Stimulated activated CD8-positive, alpha-beta memory T cell treated with anti-CD3 and anti-CD28 coated beads, Interleukin-2, amount 100 ng/mL, for 1 hour (primary cell): ENCODE results near the gene CD7.

Experiments used
- DNase-seq, 2 donors: peaks; one replicate each; pipeline ENCODE4 v3.0.0-alpha.2; 2020; ENCODE audit warnings: low read depth in 2 of 2

The CD7 gene

DNA sequence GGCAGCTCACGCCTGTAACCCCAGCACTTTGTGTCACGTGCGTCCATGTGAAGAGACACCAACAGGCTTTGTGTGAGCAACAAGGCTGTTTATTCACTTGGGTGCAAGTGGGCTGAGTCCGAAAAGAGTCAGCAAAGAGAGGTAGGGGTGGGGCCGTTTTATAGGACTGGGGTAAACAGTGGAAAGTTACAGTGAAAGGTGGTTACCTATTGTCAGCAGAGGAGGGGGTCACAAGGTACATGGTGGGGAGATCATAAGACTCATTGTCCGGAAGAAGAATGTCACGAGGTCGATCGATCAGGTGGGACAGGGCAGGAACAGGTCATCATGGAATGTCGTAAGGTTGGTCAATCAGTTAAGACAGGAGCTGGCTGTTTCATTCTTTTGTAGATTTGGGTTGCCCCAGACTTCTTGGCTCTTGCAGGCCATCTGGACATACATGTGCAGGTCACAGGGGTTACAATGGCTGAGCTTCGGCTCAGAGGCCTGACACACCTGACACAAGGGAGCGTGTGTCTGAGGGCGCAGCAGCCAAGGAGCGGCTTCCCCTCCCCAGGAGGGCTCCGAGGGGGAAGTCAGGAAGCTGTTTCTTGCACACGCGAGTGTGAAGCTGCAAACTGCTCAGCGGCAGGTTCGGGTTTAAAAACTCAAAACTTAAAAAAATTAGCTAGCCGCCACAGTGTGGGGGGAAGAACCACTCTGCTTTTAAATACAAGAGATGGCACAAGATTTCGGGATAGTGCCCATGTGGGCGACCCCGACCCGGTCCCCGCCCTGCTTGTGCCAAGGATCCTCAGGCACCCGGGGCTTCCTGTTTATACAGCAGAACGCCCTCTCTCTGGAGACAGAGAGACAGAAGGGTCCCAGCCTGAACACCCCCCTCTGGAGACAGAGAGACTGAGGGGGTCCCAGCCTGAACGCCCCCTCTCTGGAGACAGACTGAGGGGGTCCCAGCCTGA lies 29.2 kb upstream of the CD7 start:
- DNase-seq: no peak

DNA sequence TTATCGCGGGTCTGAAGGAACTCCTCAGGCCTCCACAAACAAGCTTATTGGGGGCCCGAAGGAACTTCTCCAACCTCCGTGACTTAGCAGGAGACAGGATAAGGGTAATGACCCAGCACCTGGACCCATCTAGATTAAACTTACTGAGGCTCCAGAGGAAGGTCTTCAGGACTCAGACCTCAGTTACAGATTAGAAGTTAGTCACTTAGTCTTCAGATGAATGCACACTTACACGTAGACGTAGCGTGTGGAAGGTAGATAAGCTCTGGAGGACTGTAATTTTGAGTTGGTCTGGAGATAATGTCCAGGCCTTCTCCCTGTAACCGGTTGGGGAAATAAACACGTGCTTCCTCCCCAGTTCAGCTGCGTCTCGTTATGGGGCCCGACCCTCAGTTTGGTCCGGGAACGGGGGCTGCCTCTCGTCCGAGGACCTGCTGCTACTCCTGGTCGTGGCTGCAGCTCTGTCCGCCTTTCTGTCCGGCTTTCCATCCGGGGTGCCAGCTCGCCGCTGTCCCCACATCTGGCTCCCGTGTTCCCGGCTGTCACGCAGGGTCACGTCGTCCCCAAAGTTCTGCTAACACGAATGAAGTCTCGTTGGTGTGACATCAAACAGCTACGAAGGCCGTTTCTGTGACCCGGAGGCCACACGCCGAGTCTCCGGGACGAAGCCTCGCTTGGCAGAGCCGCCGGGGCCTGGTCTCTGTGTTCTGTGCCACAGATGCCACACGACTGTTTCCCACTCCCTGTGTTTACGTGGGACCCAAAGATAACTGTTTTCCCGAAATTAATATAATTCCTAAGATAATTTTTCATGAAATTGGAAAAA lies 28.0 kb upstream of the CD7 start:
- no peak for DNase-seq

DNA sequence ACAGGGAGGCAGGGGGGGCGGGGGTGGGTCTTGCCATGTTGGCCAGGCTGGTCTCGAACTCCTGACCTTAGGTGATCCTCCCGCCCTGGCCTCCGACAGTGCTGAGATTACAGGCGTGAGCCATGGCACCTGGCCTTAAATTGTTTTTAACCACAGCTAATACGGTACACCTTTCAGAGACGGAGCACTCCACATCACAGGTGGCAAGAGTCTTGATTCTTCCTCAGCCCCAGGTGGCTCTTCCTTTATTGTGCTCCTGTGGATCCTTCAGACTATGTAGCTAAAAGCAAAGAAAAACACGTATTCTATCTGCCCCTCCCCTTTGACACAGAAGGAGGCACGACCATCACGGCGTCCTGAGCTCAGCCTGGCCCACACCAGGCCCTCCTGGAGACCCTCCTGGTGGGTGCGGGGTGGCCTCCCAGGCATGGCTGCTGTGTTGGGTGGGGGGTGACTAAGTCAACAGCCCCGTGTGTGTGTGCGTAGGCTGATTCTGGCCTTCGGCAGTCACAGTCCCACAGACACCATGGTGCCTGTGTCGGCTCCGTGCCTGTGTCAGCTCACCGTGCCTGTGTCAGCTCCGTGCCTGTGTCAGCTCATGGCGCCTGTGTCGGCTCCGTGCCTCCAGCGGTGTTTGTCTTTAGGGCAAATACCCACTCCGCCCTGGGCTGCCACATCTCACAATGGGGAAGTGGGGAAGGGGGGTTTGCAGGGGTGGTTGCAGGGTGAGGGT lies 26.9 kb upstream of the CD7 start:
- DNase-seq: no peak

DNA sequence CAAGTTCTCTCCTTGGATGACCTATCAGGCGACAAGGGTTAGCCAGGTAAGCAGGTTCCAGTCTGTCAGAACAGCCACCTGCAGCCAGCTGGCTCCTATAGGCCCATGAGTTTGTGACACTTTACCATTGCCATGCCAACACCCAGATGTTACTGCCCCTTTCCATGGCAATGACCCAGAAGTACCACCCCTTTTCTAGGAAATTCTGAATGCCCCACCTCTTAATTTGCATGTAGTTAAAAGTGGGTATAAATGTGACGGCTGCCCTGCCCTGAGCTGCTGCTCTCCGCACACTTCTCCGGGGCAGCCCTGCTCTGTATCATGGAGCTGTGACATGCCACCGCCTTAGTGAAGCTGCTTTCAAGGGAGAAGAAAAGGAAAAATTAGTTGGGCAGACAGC lies 26.2 kb upstream of the CD7 start:
- no peak for DNase-seq

DNA sequence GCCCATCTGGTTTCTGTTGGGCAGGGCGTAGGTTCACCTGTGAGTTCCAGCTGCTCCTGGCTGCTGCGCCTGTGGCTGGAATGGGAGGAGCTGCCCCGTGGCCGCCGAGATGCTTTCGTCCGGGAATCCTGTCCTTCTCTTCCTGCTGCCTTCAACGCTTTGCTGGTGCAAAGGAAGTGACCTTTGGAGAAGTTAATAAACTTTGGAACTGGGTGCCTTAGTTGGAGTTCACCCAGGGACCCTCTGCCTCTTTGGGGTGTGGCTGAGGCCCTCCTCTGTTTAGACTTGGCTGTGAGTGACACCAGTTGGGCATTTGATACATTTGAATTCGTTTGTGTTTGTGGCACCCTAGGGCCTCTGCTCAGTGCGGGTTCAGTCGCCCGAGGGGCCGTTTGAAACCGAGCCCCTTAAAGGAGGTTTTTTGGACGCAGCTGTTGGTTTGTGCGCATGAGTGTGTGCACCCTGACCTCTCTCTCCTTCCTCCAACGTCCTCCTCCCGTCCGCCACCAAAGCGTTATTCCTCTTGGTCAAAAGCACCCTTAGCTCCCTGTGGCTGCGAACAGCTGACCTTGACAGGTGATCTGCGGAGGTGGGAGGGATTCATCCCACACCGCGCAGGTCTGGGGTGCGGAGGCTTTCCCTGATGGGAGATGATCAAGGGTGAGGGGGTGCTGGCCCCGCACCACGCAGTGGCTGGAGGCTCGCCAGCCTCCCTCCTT lies 25.1 kb upstream of the CD7 start:
- no peak for DNase-seq

DNA sequence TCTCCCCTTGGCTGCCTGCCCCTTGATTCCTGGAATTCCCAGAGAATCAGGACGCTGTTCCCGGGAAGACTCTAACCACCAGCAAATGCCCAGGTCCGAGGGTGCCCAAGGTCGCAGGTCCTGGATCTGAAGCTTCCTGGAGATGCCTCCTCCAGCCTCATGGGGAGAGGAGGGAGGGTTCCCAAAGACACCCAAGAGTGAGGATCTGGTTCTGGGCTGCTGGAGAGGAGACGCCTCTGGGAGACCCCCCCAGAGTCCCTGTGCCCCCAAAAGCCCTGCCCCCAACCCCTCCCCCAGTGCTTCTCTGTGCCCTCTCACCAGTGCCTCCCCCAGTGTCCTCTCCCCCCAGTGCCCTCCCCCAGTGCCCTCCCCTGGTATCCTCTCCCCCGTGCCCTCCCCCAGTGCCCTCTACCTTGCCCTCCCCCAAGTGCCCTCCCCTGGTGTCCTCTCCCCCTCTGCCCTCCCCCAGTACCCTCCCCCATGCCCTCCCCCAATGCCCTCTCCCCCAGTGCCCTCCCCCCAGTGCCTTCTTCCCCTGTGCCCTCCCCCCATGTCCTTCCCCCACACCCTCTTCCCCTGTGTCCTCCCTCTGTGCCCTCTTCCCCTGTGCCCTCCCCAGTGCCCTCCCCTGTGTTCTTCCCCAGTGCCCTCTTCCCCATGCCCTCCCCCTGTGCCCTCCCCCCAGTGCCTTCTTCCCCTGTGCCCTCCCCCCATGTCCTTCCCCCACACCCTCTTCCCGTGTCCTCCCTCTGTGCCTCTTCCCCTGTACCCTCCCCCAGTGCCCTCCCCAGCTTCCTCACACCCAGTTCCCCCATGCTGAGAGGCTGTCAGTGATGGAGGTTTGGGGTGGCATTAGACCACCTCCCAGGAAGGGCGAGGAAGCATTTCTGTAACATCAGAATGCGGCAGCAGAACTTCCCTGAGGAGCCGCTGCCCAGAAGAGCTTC lies 22.5 kb upstream of the CD7 start:
- DNase-seq: no peak

DNA sequence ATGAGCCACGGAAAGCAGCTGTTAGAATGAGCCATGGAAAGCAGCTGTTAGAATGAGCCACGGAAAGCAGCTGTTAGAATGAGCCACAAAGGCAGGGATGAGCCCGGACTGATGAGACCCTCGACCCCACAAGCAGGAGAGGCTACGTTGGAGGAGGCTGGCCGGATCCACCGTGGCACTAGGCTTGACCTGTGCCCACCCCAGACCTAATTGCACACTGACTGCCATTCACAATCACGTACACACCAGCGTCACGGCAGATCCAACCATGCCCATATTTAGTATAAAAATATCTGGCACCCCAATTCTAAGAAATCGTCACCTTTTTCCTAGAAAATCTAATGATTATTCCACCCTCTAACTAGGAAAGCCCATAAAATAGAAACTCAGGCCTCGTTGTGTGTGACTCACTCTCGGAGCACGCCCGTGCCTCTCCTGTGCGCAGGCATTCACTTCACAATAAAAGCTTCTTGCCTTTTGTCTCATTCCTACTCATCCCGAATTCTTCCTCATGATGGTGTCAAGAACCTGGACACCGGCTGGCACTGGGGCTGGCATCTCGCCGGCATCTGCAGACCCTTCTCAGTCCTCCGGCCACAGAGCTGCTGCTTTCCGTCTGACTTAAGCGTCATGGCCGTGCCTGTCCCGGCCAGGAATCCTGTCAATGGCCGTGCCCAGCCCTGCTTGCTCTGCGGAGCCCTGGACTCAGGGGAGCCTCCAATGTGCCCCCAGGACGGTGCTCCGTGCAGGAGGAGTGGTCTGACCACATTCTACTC lies 21.6 kb upstream of the CD7 start:
- DNase-seq: no peak

DNA sequence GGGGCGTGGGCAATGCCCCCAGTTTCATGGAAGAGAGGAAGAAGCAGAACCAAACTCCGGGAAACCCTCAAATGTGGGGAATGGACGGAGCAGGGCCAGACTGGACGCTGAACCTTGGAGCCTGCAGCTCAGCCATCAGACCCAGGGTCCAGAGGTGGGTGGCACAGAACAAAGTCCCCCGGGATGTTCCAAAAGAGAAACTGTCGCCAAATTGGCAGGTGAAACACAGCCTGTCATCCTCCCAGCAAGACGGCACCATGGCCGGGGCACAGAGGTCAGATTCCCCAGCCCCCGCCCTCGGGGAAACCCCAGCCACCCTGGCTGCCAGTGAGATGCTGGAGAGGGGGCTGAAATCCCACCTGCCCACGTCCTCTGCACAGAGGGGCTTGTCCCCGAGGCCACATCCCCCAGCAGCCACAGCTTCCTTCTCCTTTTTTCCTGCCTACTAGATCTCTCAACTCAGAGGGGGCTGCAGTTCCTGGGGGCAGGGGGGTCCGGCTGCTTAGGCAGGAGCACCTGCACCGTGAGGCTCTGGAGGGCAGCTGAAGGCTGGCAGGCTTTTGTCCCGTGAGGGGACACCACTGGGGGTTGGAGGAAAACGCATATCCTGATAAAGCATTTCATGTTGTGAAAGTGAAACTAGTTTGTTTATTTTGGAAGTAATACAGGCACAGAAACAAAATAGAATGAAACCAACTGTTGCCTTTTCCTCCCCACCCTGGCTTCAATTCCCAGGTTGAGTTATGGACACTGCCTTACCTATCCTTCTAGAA lies 17.4 kb upstream of the CD7 start:
- no peak for DNase-seq

DNA sequence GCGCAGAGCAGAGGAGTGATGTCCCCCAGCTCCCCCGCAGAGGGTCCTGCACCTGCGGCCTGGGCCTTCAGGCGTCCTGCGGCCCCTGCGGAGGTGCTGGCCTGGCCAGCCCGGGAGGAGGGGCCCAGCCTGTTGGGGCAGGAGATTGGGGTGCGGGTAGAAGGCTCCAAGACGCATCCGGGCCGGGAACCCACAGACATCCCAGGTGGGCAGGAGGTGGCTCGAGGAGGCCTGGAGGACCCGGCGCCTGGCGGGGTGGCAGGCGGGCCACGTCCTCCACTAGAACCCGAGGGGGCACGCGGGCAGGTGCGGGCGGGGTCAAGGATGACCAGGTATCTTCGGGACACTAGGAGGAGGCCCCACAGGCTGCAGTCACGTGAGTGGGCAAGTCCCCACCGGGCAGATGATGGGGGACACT lies 16.8 kb upstream of the CD7 start:
- DNase-seq: no peak

DNA sequence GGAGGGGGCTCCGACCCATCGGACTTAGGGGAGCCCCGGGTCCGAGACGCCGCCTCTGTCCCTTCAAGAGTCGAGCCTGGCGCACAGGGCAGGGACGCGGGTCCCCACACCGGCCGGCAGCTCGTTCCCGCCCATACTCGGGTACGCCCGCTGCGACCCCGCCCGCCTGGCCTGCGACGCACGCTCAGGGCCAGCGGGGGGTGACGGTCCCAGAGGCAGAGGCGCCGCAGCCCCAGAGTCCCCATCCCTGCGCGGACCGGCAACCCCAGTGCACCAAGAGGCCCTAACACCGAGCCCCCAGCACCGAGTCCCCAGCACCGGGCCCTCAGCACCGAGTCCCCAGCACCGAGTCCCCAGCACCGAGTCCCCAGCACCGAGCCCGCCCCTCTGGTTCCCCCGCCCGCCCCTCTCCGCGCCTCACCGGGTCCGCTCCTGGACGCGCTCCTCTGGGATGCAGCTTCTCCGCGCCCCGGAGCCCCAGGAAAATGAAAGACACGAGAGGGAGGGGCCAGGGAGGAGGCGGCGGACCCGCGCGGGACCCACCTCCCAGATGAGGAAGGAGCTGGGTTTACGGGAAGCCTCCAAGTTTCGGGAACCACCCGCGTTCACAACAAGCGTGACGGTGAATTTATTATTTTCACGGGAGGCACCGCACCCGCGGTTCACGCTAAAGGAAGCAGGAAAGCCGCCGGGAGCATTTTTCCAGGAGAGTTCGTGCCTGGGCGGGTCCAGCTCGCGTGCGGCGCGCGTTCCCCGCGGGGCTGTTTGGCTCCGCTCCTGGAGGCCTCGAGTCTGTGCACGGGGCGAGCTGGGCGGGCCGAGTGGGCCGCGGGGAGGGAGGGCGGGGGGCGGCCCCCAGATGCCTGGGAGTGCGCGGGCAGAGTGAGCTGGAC lies 16.1 kb upstream of the CD7 start, which contains the start of gene SECTM1:
SECTM1 (minus strand) TSS at position 488 of the 893 bp plus-strand sequence. CDS start 6,526 bp downstream, outside the sequence.
- DNase-seq: no peak

DNA sequence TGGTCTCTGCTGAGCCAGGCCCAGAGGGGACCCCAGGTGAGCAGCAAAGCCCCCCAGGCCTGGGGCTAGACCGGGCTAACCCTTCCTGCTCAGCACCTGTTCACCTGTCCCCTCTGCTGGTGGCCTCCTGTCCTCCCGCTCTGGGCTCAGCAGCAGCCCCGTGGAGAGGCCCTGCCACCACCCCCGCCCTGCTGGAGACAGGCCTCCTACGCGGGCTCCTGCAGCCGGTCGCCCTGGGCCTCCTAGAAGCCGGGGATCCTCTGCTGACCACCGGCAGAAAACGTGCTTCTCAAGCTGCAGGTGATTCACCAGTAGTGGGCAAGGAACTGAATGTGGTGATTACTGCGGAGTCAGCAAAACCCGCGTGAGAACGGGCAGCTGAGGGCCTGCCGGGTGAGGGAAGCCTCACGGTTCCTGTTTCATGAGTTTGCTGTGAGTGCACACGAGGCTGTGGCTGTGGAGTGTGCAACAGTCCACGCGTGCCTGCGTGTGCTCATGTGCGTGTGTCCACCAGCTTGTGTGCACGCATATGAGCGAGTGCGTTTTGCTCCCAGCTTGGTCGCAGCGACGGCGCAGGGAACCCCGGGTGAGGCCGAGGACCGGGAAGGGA lies 15.4 kb upstream of the CD7 start:
- DNase-seq: no peak

DNA sequence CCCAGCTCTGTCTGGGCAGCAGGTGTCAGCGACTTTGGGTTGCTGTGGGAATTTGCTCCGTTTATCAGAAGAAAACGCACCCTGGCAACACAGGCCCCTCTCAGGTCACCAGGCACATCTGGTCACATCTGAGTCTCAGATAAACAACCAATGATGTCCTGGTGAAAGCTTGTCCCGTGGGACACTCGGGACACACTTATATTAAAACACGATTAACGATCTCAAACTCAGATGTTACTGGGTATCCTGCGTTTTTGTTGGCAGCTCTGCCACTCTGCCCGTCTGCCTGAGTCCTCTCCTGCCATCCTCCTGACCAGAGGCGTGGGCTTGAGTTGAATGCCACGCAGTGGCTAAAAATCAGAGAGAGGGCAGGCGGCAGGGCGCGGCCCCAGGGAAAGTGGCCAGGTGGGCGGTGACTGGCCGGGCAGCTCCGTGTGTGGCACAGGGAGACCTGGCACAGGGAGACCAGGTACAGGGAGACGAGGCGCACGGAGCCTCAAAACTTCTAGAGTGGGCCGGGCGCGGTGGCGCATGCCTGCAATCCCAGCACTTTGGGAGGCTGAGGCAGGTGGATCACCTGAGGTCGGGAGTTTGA lies 14.0 kb upstream of the CD7 start:
- no peak for DNase-seq

DNA sequence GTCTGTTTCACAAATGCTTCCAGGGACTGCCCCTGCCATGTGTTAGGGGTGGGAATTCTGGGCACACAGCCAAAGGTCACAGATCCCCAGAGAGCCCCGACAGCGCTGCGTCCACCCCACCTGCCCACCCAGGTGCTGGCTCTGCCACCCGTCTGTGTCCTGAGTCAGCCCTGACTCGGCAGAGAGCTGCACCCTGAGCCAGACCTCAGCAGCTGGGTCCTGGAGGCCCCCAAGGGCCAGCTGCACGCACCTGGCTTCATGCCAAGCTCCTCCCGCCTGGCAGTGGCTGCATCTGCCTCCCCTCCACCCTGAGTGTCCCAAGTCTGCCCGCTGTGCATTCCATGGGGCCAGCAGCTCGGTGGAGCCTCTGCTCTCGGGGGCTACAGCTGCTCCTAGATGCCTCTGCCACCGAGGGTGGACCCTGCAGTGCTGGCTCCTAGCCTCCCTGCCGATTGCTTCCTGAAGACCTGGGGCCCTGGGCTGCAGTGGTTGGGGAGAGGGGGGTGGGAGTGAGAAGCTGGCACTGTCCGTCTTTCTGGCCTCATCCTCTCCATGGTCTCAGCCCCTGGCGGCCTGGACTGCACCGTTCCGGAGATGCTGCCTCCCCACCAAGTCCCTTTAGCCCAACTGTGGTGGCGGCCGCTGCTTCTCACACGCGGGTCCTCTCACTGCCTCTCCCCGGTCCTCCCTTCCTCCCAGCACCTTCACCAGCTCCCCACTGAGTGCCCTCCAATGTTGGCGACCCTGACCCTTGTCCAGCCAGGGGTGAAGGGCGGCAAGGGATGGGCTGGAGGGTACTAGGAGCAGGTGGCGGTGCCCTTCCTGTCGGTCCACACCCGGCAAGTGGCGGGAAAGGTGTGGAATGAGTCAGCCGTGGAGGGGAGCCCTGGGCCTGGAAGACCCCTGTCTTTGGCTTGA lies 13.2 kb upstream of the CD7 start:
- no peak for DNase-seq

DNA sequence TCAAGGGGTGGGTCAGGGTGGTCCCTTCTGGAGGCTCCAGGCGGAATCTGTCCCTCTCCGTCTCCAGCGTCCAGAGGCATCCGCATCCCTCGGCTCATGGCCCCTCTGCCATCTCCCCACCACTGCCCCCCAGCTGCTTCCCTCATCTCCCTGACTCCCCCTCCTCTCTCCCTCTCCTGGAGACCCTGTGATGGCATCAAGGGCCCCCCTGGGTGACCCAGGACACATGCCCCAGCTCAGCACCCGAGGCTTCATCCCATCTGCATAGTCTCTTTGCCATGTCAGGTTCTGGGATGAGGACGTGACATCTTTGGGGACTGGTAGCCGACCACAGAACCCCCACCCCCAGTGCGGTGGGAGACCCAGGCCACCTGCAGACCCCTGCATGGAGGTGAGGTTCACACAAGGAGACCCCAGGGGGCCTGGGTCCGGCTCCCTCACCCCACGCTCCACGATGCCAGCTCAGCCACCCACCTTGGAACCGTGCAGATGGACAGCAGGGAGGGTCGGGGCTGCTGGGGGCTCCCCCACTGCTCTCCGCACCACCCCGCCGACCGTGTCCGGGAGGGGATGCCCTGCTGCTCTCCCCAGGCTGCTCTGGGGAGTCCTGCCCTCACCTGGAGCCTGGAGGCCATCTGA lies 12.4 kb upstream of the CD7 start:
- no peak for DNase-seq

DNA sequence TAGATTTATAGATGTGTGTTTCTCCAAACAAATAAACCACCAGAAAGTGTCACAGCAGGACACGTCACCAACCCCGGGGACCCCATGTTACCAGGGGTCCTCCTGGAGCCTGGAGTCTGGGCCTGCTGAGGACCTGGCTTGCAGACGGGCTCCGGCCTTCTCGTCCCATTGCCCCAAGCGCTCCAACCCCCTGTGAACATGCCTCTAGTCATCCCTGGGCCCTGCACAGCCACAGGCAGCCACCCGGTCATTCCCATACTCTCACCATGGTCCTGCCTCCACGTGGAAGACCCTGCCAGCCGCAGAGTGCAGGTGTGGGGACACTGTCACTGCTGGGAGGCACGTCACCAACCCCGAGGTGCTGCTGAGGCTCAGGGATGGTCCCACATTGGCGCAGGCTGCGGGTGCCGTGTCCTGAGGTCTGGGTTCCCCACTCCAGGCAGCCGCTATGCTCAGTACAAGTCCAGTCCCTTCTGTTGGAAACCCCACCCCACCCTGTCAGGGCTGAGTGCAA lies 11.6 kb upstream of the CD7 start:
- no peak for DNase-seq
